H1 (cell line): ENCODE results near the gene NEO1. TPM values are rescaled to one million over a fixed set of nuclear protein-coding genes. Genes with fewer than 3 reads are reported as not detected.

ENCODE experiments used
- CTCF ChIA-PET: fragments of 300-600 bp; sonication (Branson Sonifier 250); formaldehyde crosslinking; loops from one replicate; lab custom pipeline; 2021; ENCODE audit not compliant: partially characterized antibody; lab: Charles Lee
- POLR2A ChIA-PET: fragments of 300-600 bp; sonication (Branson Sonifier 250); formaldehyde crosslinking; loops from one replicate; lab custom pipeline; 2021; ENCODE audit warnings: inconsistent platforms; ENCODE audit not compliant: partially characterized antibody; lab: Charles Lee
- DNase-seq, 2 experiments: peaks; one replicate each; pipeline versions ENCODE4 v3.0.0 to v3.0.0-alpha.2; 2010 to 2022; ENCODE audit warnings: low spot score in 2 of 2, low read depth in 1 of 2, mixed read lengths in 1 of 2
- FAIRE-seq: peaks from 2 replicates; lab custom pipeline; 2011; peaks lifted over from hg19 to GRCh38; lab: Jason Lieb, UNC
- H2AFZ ChIP-seq: 2 replicates; pipeline ENCODE4 v1.8.1; 2012; ENCODE audit warnings: low read length, inconsistent platforms
- H2AK5ac ChIP-seq: 2 replicates; pipeline ENCODE4 v1.6.1; 2013; ENCODE audit warnings: low read depth, low read length
- H2BK120ac ChIP-seq: replicated peaks from 2 replicates; pipeline ENCODE3; 2013; ENCODE audit warnings: low read depth, low read length, inconsistent platforms
- H2BK12ac ChIP-seq: 2 replicates; pipeline ENCODE4 v1.6.1; 2013; ENCODE audit warnings: low read depth, low read length
- H2BK15ac ChIP-seq: 2 replicates; pipeline ENCODE4 v1.6.1; 2013; ENCODE audit warnings: low read length
- H2BK20ac ChIP-seq: 2 replicates; pipeline ENCODE4 v1.6.1; 2013; ENCODE audit warnings: low read length
- H2BK5ac ChIP-seq: 2 replicates; pipeline ENCODE4 v1.6.1; 2013; ENCODE audit warnings: low read depth, low read length
- H3K14ac ChIP-seq: 2 replicates; pipeline ENCODE4 v1.6.1; 2013; ENCODE audit warnings: inconsistent platforms; ENCODE audit not compliant: insufficient read length
- H3K18ac ChIP-seq: 2 replicates; pipeline ENCODE4 v1.6.1; 2013; ENCODE audit warnings: low read length; ENCODE audit errors: extremely low read depth
- H3K23ac ChIP-seq: 2 replicates; pipeline ENCODE4 v1.6.1; 2013; ENCODE audit warnings: inconsistent platforms; ENCODE audit not compliant: insufficient read length
- H3K23me2 ChIP-seq: 2 replicates; pipeline ENCODE4 v1.6.1; 2013; ENCODE audit warnings: low read depth, low read length
- H3K27ac ChIP-seq: 2 replicates; pipeline ENCODE4 v1.6.1; 2011; ENCODE audit warnings: low read depth, low read length, inconsistent platforms
- H3K27me3 ChIP-seq, 4 experiments: replicated peaks in 1 of 4; 1 replicate in 1 of 4; 2 replicates in 3 of 4; pipeline versions ENCODE4 v1.6.1 to v1.8.1; 2011 to 2013; ENCODE audit warnings: low read length in 3 of 4, mild to moderate bottlenecking in 3 of 4, inconsistent platforms in 2 of 4, mixed read lengths in 2 of 4, moderate library complexity in 1 of 4; ENCODE audit not compliant: control insufficient read depth in 3 of 4, insufficient read depth in 3 of 4; ENCODE audit errors: extremely low read depth in 1 of 4
- H3K36me3 ChIP-seq, 4 experiments: 2 replicates each; pipeline versions ENCODE4 v1.6.1 to v1.8.1; 2011 to 2013; ENCODE audit warnings: mild to moderate bottlenecking in 4 of 4, low read length in 3 of 4, moderate library complexity in 2 of 4, control low read depth in 1 of 4, inconsistent platforms in 1 of 4; ENCODE audit not compliant: insufficient read depth in 4 of 4, control insufficient read depth in 2 of 4
- H3K4ac ChIP-seq: replicated peaks from 2 replicates; pipeline ENCODE3; 2013; ENCODE audit warnings: low read length, low read depth, mixed read lengths, inconsistent platforms; ENCODE audit not compliant: insufficient read length
- H3K4me1 ChIP-seq, 4 experiments: replicated peaks in 1 of 4; 1 replicate in 1 of 4; 2 replicates in 3 of 4; pipeline versions ENCODE4 v1.6.1 to v1.8.1; 2011 to 2013; ENCODE audit warnings: low read length in 3 of 4, inconsistent platforms in 2 of 4, mixed read lengths in 1 of 4; ENCODE audit not compliant: insufficient read depth in 4 of 4, control insufficient read depth in 3 of 4
- H3K4me2 ChIP-seq, 2 experiments: 2 replicates each; pipeline versions ENCODE4 v1.6.1 to v1.8.1; 2011 to 2013; ENCODE audit warnings: low read depth in 2 of 2, low read length in 2 of 2, control low read depth in 1 of 2, inconsistent platforms in 1 of 2, mild to moderate bottlenecking in 1 of 2; ENCODE audit not compliant: insufficient read depth in 1 of 2
- H3K4me3 ChIP-seq, 4 experiments: fragments of 200-600, 300-600 bp in 1 of 4; sonication (generic), shearing (Covaris generic), sonication (Bioruptor Twin) in 1 of 4; 2 replicates each; pipeline versions ENCODE4 v1.5.1 to v1.8.1; 2011 to 2016; ENCODE audit warnings: low read length in 4 of 4, low read depth in 3 of 4, control low read depth in 2 of 4, inconsistent platforms in 2 of 4, mild to moderate bottlenecking in 2 of 4, mixed read lengths in 1 of 4, moderate library complexity in 1 of 4; ENCODE audit not compliant: insufficient read depth in 2 of 4; ENCODE audit errors: extremely low read depth in 1 of 4
- H3K56ac ChIP-seq: replicated peaks from 2 replicates; pipeline ENCODE3; 2013; ENCODE audit warnings: low read depth, mild to moderate bottlenecking, mixed read lengths, low read length, inconsistent platforms; ENCODE audit not compliant: insufficient read length
- H3K79me1 ChIP-seq: 2 replicates; pipeline ENCODE4 v1.6.1; 2013; ENCODE audit warnings: low read depth, low read length, control low read depth
- H3K79me2 ChIP-seq, 2 experiments: 2 replicates each; pipeline versions ENCODE4 v1.6.1 to v1.8.1; 2012 to 2013; ENCODE audit warnings: low read length in 2 of 2, mild to moderate bottlenecking in 2 of 2, inconsistent platforms in 1 of 2; ENCODE audit not compliant: insufficient read depth in 2 of 2, control insufficient read depth in 1 of 2
- H3K9ac ChIP-seq, 4 experiments: replicated peaks in 1 of 4; 1 replicate in 1 of 4; 2 replicates in 3 of 4; pipeline versions ENCODE4 v1.6.1 to v1.8.1; 2011 to 2013; ENCODE audit warnings: low read depth in 3 of 4, low read length in 3 of 4, control low read depth in 2 of 4, mild to moderate bottlenecking in 2 of 4, moderate library complexity in 2 of 4, inconsistent platforms in 1 of 4; ENCODE audit errors: extremely low read depth in 1 of 4
- H3K9me3 ChIP-seq, 2 experiments: 2 replicates each; pipeline versions ENCODE4 v1.6.1 to v1.8.1; 2012 to 2013; ENCODE audit warnings: mild to moderate bottlenecking in 2 of 2, moderate library complexity in 2 of 2, control low read depth in 1 of 2, inconsistent platforms in 1 of 2, low read depth in 1 of 2, low read length in 1 of 2, mixed read lengths in 1 of 2; ENCODE audit not compliant: insufficient read depth in 2 of 2
- H4K20me1 ChIP-seq, 2 experiments: replicated peaks in 1 of 2; 2 replicates each; pipeline versions ENCODE3 to v1.8.1; 2011 to 2013; ENCODE audit warnings: inconsistent platforms in 2 of 2, low read length in 2 of 2, mild to moderate bottlenecking in 1 of 2; ENCODE audit not compliant: insufficient read depth in 2 of 2, control insufficient read depth in 1 of 2
- H4K5ac ChIP-seq: 2 replicates; pipeline ENCODE4 v1.6.1; 2013; ENCODE audit warnings: low read length, low read depth, mixed read lengths, inconsistent platforms; ENCODE audit not compliant: insufficient read length
- H4K8ac ChIP-seq: 2 replicates; pipeline ENCODE4 v1.8.0; 2013; ENCODE audit warnings: mild to moderate bottlenecking, moderate library complexity, low read length, inconsistent platforms; ENCODE audit not compliant: insufficient read depth; ENCODE audit errors: extremely low read depth
- H4K91ac ChIP-seq: replicated peaks from 2 replicates; pipeline ENCODE3; 2013; ENCODE audit warnings: low read length, mixed read lengths, inconsistent platforms; ENCODE audit not compliant: insufficient read length
- RAD21 ChIP-seq, 2 experiments: IDR thresholded peaks in 1 of 2; conservative IDR thresholded peaks in 1 of 2; 2 replicates each; pipeline ENCODE4 v1.6.1; 2011; ENCODE audit warnings: low read depth in 2 of 2, low read length in 2 of 2, improper control_type of control experiment in 1 of 2, inconsistent platforms in 1 of 2, mild to moderate bottlenecking in 1 of 2, moderate library complexity in 1 of 2
- SIX5 ChIP-seq: IDR thresholded peaks from 2 replicates; pipeline ENCODE4 v1.6.1; 2011; ENCODE audit warnings: mild to moderate bottlenecking, low read depth, low read length
- WGBS, 2 experiments: shearing (Covaris generic) in 1 of 2; methylation state at CpG; one replicate each; pipeline versions ENCODE4 v1.1.6 to v1.1.7; 2013 to 2015; ENCODE audit warnings: low lambda C conversion rate in 2 of 2, mixed read lengths in 2 of 2, inconsistent platforms in 1 of 2, low coverage in 1 of 2, missing lambda C conversion rate in 1 of 2; ENCODE audit not compliant: insufficient replicate concordance in 2 of 2, insufficient coverage in 1 of 2, insufficient read length in 1 of 2; ENCODE audit errors: extremely low coverage in 1 of 2, missing lambda C conversion rate in 1 of 2; 5-methylcytosine and 5-hydroxymethylcytosine counted together
- polyA plus RNA-seq, 7 experiments: library from polyadenylated mRNA; depleted of rRNA in 3 of 7; stranded (reverse) in 5 of 7; unstranded in 2 of 7; fragments of >200 nt in 5 of 7; fragments of 200-250 nt in 2 of 7; gene quantifications; 1 replicate in 5 of 7; 2 replicates in 1 of 7; 4 replicates in 1 of 7; pipeline versions ENCODE4 v1.2.1 to v1.2.3, GENCODE V29; 2011 to 2013; ENCODE audit warnings: missing spikeins in 2 of 7, mixed read lengths in 2 of 7
- total RNA-seq: library from RNA; stranded (reverse); fragmentation: NEBNext Ultra II Directional; extraction: Animal tissue kit (Norgen Biotek cat#: 25700); gene quantifications from 2 replicates; pipeline ENCODE4 v1.2.1, GENCODE V29; 2021
- TF ChIP-seq, protein P1 (sequence below), 3 experiments: IDR thresholded peaks; 1 replicate in 2 of 3; 2 replicates in 1 of 3; pipeline versions ENCODE4 v1.5.1 to v1.6.1; 2011; ENCODE audit warnings: low read length in 3 of 3, mild to moderate bottlenecking in 3 of 3, inconsistent platforms in 2 of 3, low read depth in 1 of 3, moderate library complexity in 1 of 3; ENCODE audit not compliant: insufficient read depth in 1 of 3; ENCODE audit errors: control extremely low read depth in 1 of 3

NEO1 gene
- total and polyA plus RNA-seq, 2 of the 8 experiments (the other 6 are each of a cell fraction or from before 2014, with no cell fraction given): 36.0 to 51.0 TPM

DNA sequence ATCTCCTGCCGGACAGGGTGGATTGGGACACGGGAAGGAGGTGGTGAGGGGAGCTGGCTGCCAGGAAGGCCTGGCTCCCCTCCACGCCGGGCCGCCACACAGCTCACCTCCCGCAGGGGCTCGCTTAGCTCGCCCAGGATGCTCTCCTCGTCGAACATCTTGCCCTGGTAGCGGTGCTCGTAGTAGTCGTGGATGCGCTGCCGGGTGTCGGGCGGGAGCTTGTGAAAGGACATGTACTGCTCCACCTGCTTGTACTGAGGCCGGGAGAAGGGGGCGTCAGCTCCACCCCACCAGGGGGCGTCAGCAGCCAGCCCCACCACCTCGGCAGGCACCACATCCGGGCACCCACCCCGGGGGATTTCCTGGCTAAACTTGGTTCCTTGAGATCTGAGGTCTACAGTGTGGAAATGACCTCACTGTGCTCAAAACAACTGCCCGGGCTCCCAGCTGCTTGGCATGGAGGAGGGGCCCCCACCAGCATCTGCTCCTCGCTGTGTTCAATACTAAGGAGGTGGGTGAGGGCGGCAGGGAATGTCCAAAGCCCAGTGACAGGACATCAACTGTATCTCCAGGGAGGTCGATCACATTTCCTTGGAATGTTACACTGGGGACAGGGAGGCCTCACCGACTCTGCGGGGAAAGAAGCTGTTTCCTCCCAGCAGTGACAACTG lies 273.1 kb downstream of the NEO1 start:
- no peak overlapping the region for H2AFZ ChIP-seq
- H3K9me3 ChIP-seq: no peaks in the 10 kb centered on the region
- H2AK5ac ChIP-seq: no peak overlapping the region
- no peaks in the 10 kb centered on the region for H3K79me2 ChIP-seq
- peaks cover 2 to 26% (median 8%) of the 10 kb centered on the region in 4 experiments; a peak in 6 of 8 replicates for H3K36me3 ChIP-seq
- H3K4me1 ChIP-seq: peaks cover 0 to under 1% (median under 1%) of the 10 kb centered on the region in 4 experiments; a peak in 1 of 7 replicates
- no peak for TF ChIP-seq SIX5
- peak; percentile 62 to 74 for TF ChIP-seq RAD21 (IDR thresholded peaks at IDR 0.05 in 1 of 2, conservative IDR thresholded peaks at IDR 0.05 in 1 of 2; ENCODE audit: low read depth in 2 of 2, low read length in 2 of 2)
- TF ChIP-seq, protein P1, sequence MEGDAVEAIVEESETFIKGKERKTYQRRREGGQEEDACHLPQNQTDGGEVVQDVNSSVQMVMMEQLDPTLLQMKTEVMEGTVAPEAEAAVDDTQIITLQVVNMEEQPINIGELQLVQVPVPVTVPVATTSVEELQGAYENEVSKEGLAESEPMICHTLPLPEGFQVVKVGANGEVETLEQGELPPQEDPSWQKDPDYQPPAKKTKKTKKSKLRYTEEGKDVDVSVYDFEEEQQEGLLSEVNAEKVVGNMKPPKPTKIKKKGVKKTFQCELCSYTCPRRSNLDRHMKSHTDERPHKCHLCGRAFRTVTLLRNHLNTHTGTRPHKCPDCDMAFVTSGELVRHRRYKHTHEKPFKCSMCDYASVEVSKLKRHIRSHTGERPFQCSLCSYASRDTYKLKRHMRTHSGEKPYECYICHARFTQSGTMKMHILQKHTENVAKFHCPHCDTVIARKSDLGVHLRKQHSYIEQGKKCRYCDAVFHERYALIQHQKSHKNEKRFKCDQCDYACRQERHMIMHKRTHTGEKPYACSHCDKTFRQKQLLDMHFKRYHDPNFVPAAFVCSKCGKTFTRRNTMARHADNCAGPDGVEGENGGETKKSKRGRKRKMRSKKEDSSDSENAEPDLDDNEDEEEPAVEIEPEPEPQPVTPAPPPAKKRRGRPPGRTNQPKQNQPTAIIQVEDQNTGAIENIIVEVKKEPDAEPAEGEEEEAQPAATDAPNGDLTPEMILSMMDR (IDR thresholded peaks at IDR 0.05; ENCODE audit: control extremely low read depth in 1 of 3, insufficient read depth in 1 of 3, low read depth in 1 of 3, low read length in 3 of 3): peak; percentile 42 to 64 (median 62)
- TF ChIP-seq, all 59 proteins: peak for 2
- Histone ChIP-seq H3K4me3 (no peak overlapping the region), H4K5ac (no peak overlapping the region), H3K23ac (no peak overlapping the region), H2BK20ac (no peak overlapping the region), H2BK12ac (no peak overlapping the region; the same call in 1 of the 2 replicates), H3K9ac (no peak overlapping the region), H4K20me1 (peaks cover 3 to 8% of the 10 kb centered on the region in 2 experiments), H3K27me3 (no peaks in the 10 kb centered on the region), H3K56ac (no peak overlapping the region), H2BK5ac (no peak overlapping the region; the same call in 1 of the 2 replicates), H4K8ac (no peak overlapping the region), H2BK15ac (no peak overlapping the region), H3K14ac (no peak overlapping the region), H3K4ac (no peak overlapping the region), H3K27ac (no peak overlapping the region), H2BK120ac (no peak overlapping the region), H3K18ac (no peak overlapping the region), H4K91ac (no peak overlapping the region), H3K23me2 (no peaks in the 10 kb centered on the region), H3K4me2 (no peak overlapping the region), H3K79me1 (no peaks in the 10 kb centered on the region; the same call in 1 of the 2 replicates)
- POLR2A ChIA-PET: interaction anchor here (0.6 to 1.4 kb wide), 3 partner anchors 10 to 374 kb away, joined by 3 to 6 read pairs (median 3); no protein-coding TSS in a partner anchor
- CTCF ChIA-PET: interaction anchor here (0.6 to 2.1 kb wide), 28 partner anchors 9 to 584 kb away, joined by 3 to 7 read pairs (median 4); partner anchors contain the start of gene HCN4
- FAIRE-seq: no peak
- 84% methylated on average over 29 of the region's 29 CpGs; no CpG with 5 or more reads in 1 of the 2 experiments for WGBS, 2 experiments
- no peak for DNase-seq
